Endothelial cell of umbilical vein (primary cell): Measurements from ENCODE around the gene SP140.

Experiments
- EZH2 ChIP-seq: IDR thresholded peaks from 2 replicates; pipeline ENCODE4 v1.6.1; 2012; ENCODE audit warnings: borderline replicate concordance, low read depth, mild to moderate bottlenecking, moderate library complexity, low read length, inconsistent platforms; ENCODE audit not compliant: severe bottlenecking
- MYC ChIP-seq: IDR thresholded peaks from one replicate; pipeline ENCODE4 v1.6.1; 2011; ENCODE audit warnings: mild to moderate bottlenecking, low read depth, low read length
- POLR2A ChIP-seq: IDR thresholded peaks from 2 replicates; pipeline ENCODE4 v1.6.1; 2012; ENCODE audit warnings: low read depth, mild to moderate bottlenecking, control low read depth, low read length
- POLR2AphosphoS5 ChIP-seq: IDR thresholded peaks from 2 replicates; pipeline ENCODE4 v1.6.1; 2012; ENCODE audit warnings: low read depth, mild to moderate bottlenecking, control low read depth, low read length, moderate library complexity; ENCODE audit not compliant: insufficient read depth
- TF ChIP-seq, protein P1 (sequence below), 2 donors: IDR thresholded peaks; 1 replicate in 1 of 2; 2 replicates in 1 of 2; pipeline ENCODE4 v1.5.1; 2011; ENCODE audit warnings: low read length in 2 of 2, mild to moderate bottlenecking in 2 of 2, moderate library complexity in 2 of 2, control low read depth in 1 of 2, inconsistent platforms in 1 of 2, low read depth in 1 of 2; ENCODE audit not compliant: insufficient read depth in 1 of 2; ENCODE audit errors: extremely low read depth in 1 of 2
- TF ChIP-seq, protein P2 (sequence below): IDR thresholded peaks from 2 replicates; pipeline ENCODE4 v1.6.1; 2011; ENCODE audit not compliant: insufficient read depth, insufficient read length

DNA sequence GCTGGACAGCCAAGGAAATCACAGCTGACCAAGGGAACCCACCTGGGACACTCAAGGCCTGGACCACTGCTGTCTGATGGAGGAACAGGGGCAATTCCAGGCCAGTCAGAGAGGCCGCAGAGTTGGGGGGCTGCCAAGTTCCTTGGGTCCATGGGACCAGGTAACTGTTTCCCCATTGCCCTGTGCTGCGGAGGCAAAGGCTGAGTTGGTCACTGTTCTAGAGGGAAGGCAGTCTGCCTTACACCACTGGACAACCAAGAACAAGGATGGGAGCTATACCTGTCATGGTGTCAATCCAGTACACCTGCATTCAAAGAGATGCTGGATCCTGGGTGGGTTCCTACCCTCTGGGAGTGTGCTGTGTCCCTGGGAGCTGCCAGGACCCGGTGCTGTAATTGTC, 91.8 kb downstream of the SP140 start:
- TF ChIP-seq, protein P1, sequence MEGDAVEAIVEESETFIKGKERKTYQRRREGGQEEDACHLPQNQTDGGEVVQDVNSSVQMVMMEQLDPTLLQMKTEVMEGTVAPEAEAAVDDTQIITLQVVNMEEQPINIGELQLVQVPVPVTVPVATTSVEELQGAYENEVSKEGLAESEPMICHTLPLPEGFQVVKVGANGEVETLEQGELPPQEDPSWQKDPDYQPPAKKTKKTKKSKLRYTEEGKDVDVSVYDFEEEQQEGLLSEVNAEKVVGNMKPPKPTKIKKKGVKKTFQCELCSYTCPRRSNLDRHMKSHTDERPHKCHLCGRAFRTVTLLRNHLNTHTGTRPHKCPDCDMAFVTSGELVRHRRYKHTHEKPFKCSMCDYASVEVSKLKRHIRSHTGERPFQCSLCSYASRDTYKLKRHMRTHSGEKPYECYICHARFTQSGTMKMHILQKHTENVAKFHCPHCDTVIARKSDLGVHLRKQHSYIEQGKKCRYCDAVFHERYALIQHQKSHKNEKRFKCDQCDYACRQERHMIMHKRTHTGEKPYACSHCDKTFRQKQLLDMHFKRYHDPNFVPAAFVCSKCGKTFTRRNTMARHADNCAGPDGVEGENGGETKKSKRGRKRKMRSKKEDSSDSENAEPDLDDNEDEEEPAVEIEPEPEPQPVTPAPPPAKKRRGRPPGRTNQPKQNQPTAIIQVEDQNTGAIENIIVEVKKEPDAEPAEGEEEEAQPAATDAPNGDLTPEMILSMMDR (IDR thresholded peaks at IDR 0.05; ENCODE audit: extremely low read depth in 1 of 2, insufficient read depth in 1 of 2, low read depth in 1 of 2, low read length in 2 of 2): no peak
- TF ChIP-seq POLR2AphosphoS5: no peak
- TF ChIP-seq POLR2A: no peak
- TF ChIP-seq MYC: no peak
- TF ChIP-seq EZH2: no peak
- TF ChIP-seq, protein P2, sequence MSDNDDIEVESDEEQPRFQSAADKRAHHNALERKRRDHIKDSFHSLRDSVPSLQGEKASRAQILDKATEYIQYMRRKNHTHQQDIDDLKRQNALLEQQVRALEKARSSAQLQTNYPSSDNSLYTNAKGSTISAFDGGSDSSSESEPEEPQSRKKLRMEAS: no peak
